ENCODE data around the gene VRK3. TPM values are rescaled to one million over a fixed set of nuclear protein-coding genes. Genes with fewer than 3 reads are reported as not detected.

Gene VRK3
- total and polyA plus RNA-seq, 2 donors (not counting 1 experiment from before 2014, with no cell fraction given), result 58.5 to 123 TPM

GRCh38 chr19:50008532-50008931 is 16.6 kb downstream of the VRK3 start:
- H3K27ac Mint-ChIP-seq, result no peak overlapping the region
- Histone ChIP-seq H3K4me3 (ENCODE audit: control extremely low read depth in 1 of 5, extremely low read depth in 1 of 5, insufficient read depth in 1 of 5, low read depth in 2 of 5, low read length in 4 of 5) (no peak overlapping the region), H3K27ac (ENCODE audit: low read length in 2 of 2) (no peak overlapping the region), H3K27me3 (replicated peaks in 1 of 4; ENCODE audit: control extremely low read depth in 1 of 4, control insufficient read depth in 3 of 4, insufficient read depth in 4 of 4, low read length in 3 of 4) (no peaks in the 10 kb centered on the region), H3K79me2 (ENCODE audit: control insufficient read depth, insufficient read depth, low read length) (peaks cover 8% of the 10 kb centered on the region), H3K36me3 (replicated peaks in 1 of 2; ENCODE audit: control extremely low read depth in 1 of 2, control insufficient read depth in 1 of 2, extremely low read depth in 1 of 2, insufficient read depth in 2 of 2, low read length in 1 of 2) (peaks cover 0 to 63% of the 10 kb centered on the region in 2 experiments), H3K4me2 (replicated peaks; ENCODE audit: low read depth, low read length, poor library complexity, severe bottlenecking) (no peak overlapping the region), H3K4me1 (ENCODE audit: control insufficient read depth in 2 of 2, insufficient read depth in 2 of 2, low read length in 2 of 2) (no peaks in the 10 kb centered on the region), H4K20me1 (ENCODE audit: control insufficient read depth, insufficient read depth, low read length, poor library complexity, severe bottlenecking) (peaks cover 30% of the 10 kb centered on the region), H3K9ac (ENCODE audit: low read length) (no peak overlapping the region), H2AFZ (ENCODE audit: insufficient read depth, low read depth, low read length, poor library complexity, severe bottlenecking) (no peak overlapping the region), H3K9me3 (ENCODE audit: control extremely low read depth in 1 of 3, control insufficient read depth in 2 of 3, insufficient read depth in 1 of 3, low read length in 2 of 3) (no peaks in the 10 kb centered on the region)
- WGBS (ENCODE audit: insufficient coverage), result 94% methylated on average over 10 of the region's 10 CpGs
- TF ChIP-seq EZH2 (IDR thresholded peaks at IDR 0.05; ENCODE audit: borderline replicate concordance, insufficient read depth, low read depth, low read length, poor library complexity, severe bottlenecking), result no peak
- TF ChIP-seq, protein P1, sequence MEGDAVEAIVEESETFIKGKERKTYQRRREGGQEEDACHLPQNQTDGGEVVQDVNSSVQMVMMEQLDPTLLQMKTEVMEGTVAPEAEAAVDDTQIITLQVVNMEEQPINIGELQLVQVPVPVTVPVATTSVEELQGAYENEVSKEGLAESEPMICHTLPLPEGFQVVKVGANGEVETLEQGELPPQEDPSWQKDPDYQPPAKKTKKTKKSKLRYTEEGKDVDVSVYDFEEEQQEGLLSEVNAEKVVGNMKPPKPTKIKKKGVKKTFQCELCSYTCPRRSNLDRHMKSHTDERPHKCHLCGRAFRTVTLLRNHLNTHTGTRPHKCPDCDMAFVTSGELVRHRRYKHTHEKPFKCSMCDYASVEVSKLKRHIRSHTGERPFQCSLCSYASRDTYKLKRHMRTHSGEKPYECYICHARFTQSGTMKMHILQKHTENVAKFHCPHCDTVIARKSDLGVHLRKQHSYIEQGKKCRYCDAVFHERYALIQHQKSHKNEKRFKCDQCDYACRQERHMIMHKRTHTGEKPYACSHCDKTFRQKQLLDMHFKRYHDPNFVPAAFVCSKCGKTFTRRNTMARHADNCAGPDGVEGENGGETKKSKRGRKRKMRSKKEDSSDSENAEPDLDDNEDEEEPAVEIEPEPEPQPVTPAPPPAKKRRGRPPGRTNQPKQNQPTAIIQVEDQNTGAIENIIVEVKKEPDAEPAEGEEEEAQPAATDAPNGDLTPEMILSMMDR (IDR thresholded peaks at IDR 0.05), result no peak
- CTCF ChIA-PET, result no interaction called here
- POLR2A ChIA-PET, result no interaction called here
- intact Hi-C loops (cut with micrococcal nuclease), result no loop called here
- DNase-seq (no peak), ATAC-seq (ENCODE audit: low read depth) (no peak)
- H3K4me1 Mint-ChIP-seq, result peaks cover 2% of the 10 kb centered on the region
- no peaks in the 10 kb centered on the region for H3K27me3 Mint-ChIP-seq
- no peaks in the 10 kb centered on the region for H3K9me3 Mint-ChIP-seq (ENCODE audit: insufficient read depth)
- H3K4me3 Mint-ChIP-seq, result no peak overlapping the region

DNA sequence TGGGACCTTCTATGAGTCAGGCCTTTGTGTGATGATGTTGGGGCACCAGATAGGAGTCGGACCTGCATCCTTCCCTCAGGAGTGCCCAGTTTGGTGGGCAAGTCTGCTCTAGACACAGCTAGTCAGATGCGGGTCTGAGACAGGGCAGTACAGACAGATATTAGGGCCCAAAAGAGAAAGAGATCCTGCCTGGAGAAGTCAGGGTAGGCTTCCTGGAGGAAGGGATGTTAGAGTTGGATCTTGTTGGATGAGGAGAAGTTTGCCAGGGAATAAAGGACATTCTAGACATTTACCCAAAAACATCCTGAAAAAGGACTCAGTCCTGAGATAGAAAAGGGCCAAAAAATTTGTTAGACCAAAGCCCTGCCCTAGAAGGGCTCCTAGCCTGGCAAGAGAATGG is 17.2 kb downstream of the VRK3 start:
- no peak overlapping the region for H3K4me3 Mint-ChIP-seq
- Histone ChIP-seq H4K20me1 (ENCODE audit: control insufficient read depth, insufficient read depth, low read length, poor library complexity, severe bottlenecking) (peaks cover 30% of the 10 kb centered on the region), H3K9me3 (ENCODE audit: control extremely low read depth in 1 of 3, control insufficient read depth in 2 of 3, insufficient read depth in 1 of 3, low read length in 2 of 3) (no peaks in the 10 kb centered on the region), H3K79me2 (ENCODE audit: control insufficient read depth, insufficient read depth, low read length) (peaks cover 8% of the 10 kb centered on the region), H3K27me3 (replicated peaks in 1 of 4; ENCODE audit: control extremely low read depth in 1 of 4, control insufficient read depth in 3 of 4, insufficient read depth in 4 of 4, low read length in 3 of 4) (no peaks in the 10 kb centered on the region), H3K4me2 (replicated peaks; ENCODE audit: low read depth, low read length, poor library complexity, severe bottlenecking) (no peak overlapping the region), H3K4me3 (ENCODE audit: control extremely low read depth in 1 of 5, extremely low read depth in 1 of 5, insufficient read depth in 1 of 5, low read depth in 2 of 5, low read length in 4 of 5) (no peak overlapping the region), H2AFZ (ENCODE audit: insufficient read depth, low read depth, low read length, poor library complexity, severe bottlenecking) (no peak overlapping the region), H3K36me3 (replicated peaks in 1 of 2; ENCODE audit: control extremely low read depth in 1 of 2, control insufficient read depth in 1 of 2, extremely low read depth in 1 of 2, insufficient read depth in 2 of 2, low read length in 1 of 2) (peaks cover 0 to 63% of the 10 kb centered on the region in 2 experiments), H3K4me1 (ENCODE audit: control insufficient read depth in 2 of 2, insufficient read depth in 2 of 2, low read length in 2 of 2) (no peaks in the 10 kb centered on the region), H3K27ac (ENCODE audit: low read length in 2 of 2) (no peak overlapping the region), H3K9ac (ENCODE audit: low read length) (no peak overlapping the region)
- intact Hi-C loops (cut with micrococcal nuclease), result no loop called here
- ChIA-PET POLR2A (no interaction called here), CTCF (no interaction called here)
- DNase-seq, result no peak
- TF ChIP-seq, protein P1 (IDR thresholded peaks at IDR 0.05), result no peak
- no peak for TF ChIP-seq EZH2 (IDR thresholded peaks at IDR 0.05; ENCODE audit: borderline replicate concordance, insufficient read depth, low read depth, low read length, poor library complexity, severe bottlenecking)
- no peak overlapping the region for H3K27ac Mint-ChIP-seq
- H3K4me1 Mint-ChIP-seq, result peaks cover 2% of the 10 kb centered on the region
- H3K9me3 Mint-ChIP-seq (ENCODE audit: insufficient read depth), result no peaks in the 10 kb centered on the region
- WGBS (ENCODE audit: insufficient coverage), result 100% methylated on average over 1 of the region's 2 CpGs
- H3K27me3 Mint-ChIP-seq, result no peaks in the 10 kb centered on the region
- no peak for ATAC-seq (ENCODE audit: low read depth)
